GM10847 (cell line): Measurements from ENCODE around the gene ACTG2.

Experiments
- POLR2A ChIP-seq: IDR thresholded peaks from 2 replicates; pipeline ENCODE4 v1.6.1; 2011; ENCODE audit not compliant: insufficient read length; ENCODE audit errors: extremely low read depth

ACTG2 gene

GRCh38 chr2:73892631-73893329, at the start of gene ACTG2:
Gene ACTG2, plus strand, starts transcription at chr2:73893008. Its CDS starts 8,304 bp downstream, at chr2:73901312.
- no peak for TF ChIP-seq POLR2A

GRCh38 chr2:73844087-73844486, 48.7 kb upstream of the ACTG2 start:
- TF ChIP-seq POLR2A, result no peak

DNA sequence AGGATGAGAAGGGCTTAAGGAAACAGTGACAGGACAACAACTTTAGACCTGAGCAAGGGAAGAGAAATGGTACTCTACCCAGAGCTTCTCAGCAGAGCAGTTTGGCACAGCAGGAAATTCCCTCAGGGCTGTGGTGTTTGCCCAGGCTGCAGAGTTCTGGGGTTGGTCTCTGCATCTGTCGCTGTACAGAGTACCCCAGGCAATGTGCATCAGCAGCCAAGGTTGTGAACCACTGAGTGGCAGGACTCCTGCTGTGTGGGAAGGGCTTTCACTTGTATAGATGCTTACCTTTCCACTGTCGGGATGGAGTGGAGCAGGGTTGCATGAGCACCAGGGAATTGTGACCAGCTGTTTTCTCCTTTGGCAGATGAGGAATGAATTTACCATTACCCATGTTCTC, 42.8 kb upstream of the ACTG2 start:
- no peak for TF ChIP-seq POLR2A

GRCh38 chr2:73851274-73851673, 41.5 kb upstream of the ACTG2 start:
- TF ChIP-seq POLR2A, result no peak

DNA sequence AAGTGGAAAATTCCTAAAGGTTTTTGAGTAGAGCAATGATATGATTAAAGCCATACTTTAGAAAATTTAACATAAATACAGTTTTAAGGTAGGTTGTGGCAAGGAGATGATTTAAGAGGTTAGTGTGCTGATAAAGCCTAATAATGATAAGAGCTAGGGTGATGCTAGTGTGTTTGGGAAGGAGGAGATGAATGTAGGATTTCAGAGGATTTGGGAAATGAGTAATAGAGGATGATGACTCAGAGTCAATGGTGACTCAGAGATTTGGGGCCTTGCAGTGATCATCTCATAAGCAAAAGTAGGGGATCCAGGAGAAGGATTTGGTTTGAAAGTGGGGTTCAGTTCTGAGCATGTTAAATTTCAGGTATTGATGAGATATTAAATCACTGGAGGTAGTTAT, 40.8 kb upstream of the ACTG2 start:
- TF ChIP-seq POLR2A, result no peak

- no peak for TF ChIP-seq POLR2A
These were observed 37.3 kb upstream of the ACTG2 start for GRCh38 chr2:73855526-73855925.

DNA sequence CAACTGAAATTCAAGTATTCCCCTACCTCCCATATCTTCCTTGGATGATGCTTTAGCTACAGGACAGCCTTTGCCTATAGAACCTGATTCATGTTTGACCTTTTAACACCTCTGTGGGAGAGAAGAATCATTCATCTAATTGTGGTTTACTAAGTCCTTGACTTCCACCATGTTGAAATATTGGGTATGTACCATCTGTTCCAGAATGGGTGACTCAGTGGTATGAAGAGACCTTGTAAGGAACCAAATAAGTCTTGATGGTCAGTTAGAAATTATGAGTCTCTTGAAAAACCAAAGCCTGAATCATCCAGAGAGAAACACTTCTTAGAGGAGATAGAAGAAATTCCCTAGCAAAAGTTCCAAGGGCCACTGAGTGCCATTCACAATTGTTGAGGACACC, 36.6 kb upstream of the ACTG2 start:
- no peak for TF ChIP-seq POLR2A

GRCh38 chr2:73859721-73860586, 32.9 kb upstream of the ACTG2 start:
- no peak for TF ChIP-seq POLR2A

- no peak for TF ChIP-seq POLR2A
These were observed 29.8 kb upstream of the ACTG2 start for GRCh38 chr2:73862987-73863386.

- TF ChIP-seq POLR2A, result no peak
These were observed 24.4 kb upstream of the ACTG2 start for GRCh38 chr2:73868204-73868978.

- no peak for TF ChIP-seq POLR2A
These were observed 22.7 kb upstream of the ACTG2 start for GRCh38 chr2:73870084-73870483.

DNA sequence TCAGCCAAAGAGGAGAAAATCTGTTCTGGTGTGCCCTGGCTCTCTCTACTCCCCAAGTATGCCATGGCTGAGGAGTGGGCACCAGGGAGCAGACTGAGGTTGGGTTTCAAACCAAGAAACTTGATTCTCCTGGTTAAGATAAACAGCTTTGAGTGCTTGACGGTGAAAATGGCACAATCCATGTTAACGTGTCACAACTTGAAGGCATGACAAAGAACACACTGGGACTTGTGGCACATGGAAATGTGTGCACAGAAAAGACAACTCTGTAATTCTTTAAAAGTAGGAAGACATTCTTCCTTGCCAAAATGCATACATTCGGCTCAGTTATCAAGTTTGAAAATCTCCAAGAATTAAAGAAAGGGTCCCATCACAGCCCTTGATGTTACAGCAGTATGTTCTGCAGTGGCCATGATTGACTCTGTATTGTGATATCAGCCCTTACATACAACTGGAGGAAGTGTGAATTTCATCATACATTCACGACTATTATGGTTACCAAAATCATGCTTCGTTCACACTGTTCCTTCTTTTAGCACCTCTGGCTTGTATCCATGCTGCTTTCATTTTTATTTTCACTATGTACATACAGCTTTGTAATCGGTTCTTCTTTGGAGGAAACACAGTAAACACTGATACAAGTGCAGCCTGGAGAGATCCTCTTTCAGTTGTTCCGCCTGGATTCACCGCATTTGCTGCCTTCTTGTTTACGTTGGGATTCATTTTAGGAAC, 15.6 kb upstream of the ACTG2 start:
- no peak for TF ChIP-seq POLR2A

- TF ChIP-seq POLR2A, result no peak
These were observed 7.4 kb upstream of the ACTG2 start for GRCh38 chr2:73885406-73885805.

- no peak for TF ChIP-seq POLR2A
These were observed 6.5 kb upstream of the ACTG2 start for GRCh38 chr2:73886357-73886756.

DNA sequence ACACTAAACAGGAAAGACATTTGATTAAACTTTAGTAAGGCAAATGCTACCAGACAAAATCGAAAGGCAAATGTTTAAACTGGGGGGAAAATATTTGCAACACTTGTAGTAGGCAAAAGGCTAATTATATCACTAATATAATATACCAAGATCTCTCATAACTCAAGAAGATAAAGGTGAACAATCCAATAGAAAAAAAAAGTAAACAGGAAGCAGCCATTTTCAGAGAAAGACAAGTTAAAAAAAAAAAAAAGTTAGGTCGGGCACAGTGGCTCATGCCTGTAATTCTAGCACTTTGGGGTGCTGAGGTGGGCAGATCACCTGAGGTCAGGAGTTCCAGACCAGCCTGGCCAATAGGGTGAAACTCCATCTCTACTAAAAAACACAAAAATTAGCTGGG, 4.4 kb upstream of the ACTG2 start:
- no peak for TF ChIP-seq POLR2A
